A673 (cell line): ENCODE results near the gene TNS3. TPM values are rescaled to one million over a fixed set of nuclear protein-coding genes. Genes with fewer than 3 reads are reported as not detected.

Experiments
- BruUV-seq: library from RNA; stranded (reverse); fragments of 400-500 nt; replicated peaks from 2 replicates; lab custom pipeline; 2021; lab: Mats Ljungman, UMichigan
- CTCF ChIA-PET: fragments of 300-600 bp; sonication (Branson Sonifier 250); formaldehyde crosslinking; loops from one replicate; lab custom pipeline; 2022; ENCODE audit warnings: antibody characterized with exemption; lab: Charles Lee
- POLR2A ChIA-PET: fragments of 300-600 bp; sonication (Branson Sonifier 250); formaldehyde crosslinking; loops from one replicate; lab custom pipeline; 2022; ENCODE audit warnings: antibody characterized with exemption; ENCODE audit not compliant: low non-redundant PET; lab: Charles Lee
- DNase-seq: peaks from one replicate; pipeline ENCODE4 v3.0.0-alpha.2; 2015; ENCODE audit warnings: low spot score
- H3K27ac ChIP-seq: fragments of 200-600 bp; sonication (generic); 2 replicates; pipeline ENCODE4 v1.5.1; 2016; ENCODE audit warnings: mixed run types, low read depth, mild to moderate bottlenecking, mixed read lengths, antibody characterized with exemption, low read length; ENCODE audit not compliant: poor library complexity, severe bottlenecking
- H3K27me3 ChIP-seq: fragments of 200-600 bp; sonication (generic); replicated peaks from 2 replicates; pipeline ENCODE4 v1.6.1; 2017; ENCODE audit warnings: mixed run types, low read depth, mild to moderate bottlenecking, mixed read lengths, antibody characterized with exemption, low read length; ENCODE audit not compliant: insufficient read depth, poor library complexity
- H3K36me3 ChIP-seq: fragments of 200-600 bp; sonication (generic); 2 replicates; pipeline ENCODE4 v1.6.1; 2016; ENCODE audit warnings: mixed run types, mild to moderate bottlenecking, mixed read lengths, antibody characterized with exemption, low read length; ENCODE audit not compliant: insufficient read depth, poor library complexity, severe bottlenecking
- H3K4me1 ChIP-seq: fragments of 200-600 bp; sonication (generic); 2 replicates; pipeline ENCODE4 v1.6.1; 2017; ENCODE audit warnings: mixed run types, mild to moderate bottlenecking, mixed read lengths, antibody characterized with exemption, low read length; ENCODE audit not compliant: insufficient read depth, poor library complexity, severe bottlenecking
- H3K4me3 ChIP-seq: fragments of 200-600 bp; sonication (generic); 2 replicates; pipeline ENCODE4 v1.5.1; 2016; ENCODE audit warnings: low read depth, mixed run types, mild to moderate bottlenecking, mixed read lengths, low read length; ENCODE audit not compliant: poor library complexity, severe bottlenecking
- H3K9me3 ChIP-seq: fragments of 200-600 bp; sonication (generic); 2 replicates; pipeline ENCODE4 v1.6.1; 2016; ENCODE audit warnings: mixed run types, low read depth, mild to moderate bottlenecking, mixed read lengths, antibody characterized with exemption, low read length; ENCODE audit not compliant: poor library complexity, severe bottlenecking
- EZH2 ChIP-seq: fragments of 200-600 bp; sonication (generic); IDR thresholded peaks from 2 replicates; pipeline ENCODE4 v1.6.1; 2017; ENCODE audit warnings: borderline replicate concordance, low read depth, mild to moderate bottlenecking, mixed read lengths, antibody characterized with exemption, low read length; ENCODE audit not compliant: poor library complexity, severe bottlenecking
- intact Hi-C: fragments of 100-400 bp; cut with micrococcal nuclease; formaldehyde crosslinking; loops from one replicate; pipeline ENCODE4 v1.10.0; 2022; ENCODE audit not compliant: unreplicated experiment
- total RNA-seq: library from RNA; stranded (reverse); gene quantifications from 2 replicates; pipeline ENCODE4 v1.2.3, GENCODE V29; 2021
- TF ChIP-seq, protein P1 (sequence below): fragments of 300-800, 200-600 bp; sonication (generic); conservative IDR thresholded peaks from 2 replicates; pipeline ENCODE4 v1.5.1; 2017; ENCODE audit warnings: low read depth, mild to moderate bottlenecking, antibody characterized with exemption, low read length, moderate library complexity, mixed read lengths

Gene TNS3
- total RNA-seq, 1 experiment from 2014 or later, result not detected

DNA sequence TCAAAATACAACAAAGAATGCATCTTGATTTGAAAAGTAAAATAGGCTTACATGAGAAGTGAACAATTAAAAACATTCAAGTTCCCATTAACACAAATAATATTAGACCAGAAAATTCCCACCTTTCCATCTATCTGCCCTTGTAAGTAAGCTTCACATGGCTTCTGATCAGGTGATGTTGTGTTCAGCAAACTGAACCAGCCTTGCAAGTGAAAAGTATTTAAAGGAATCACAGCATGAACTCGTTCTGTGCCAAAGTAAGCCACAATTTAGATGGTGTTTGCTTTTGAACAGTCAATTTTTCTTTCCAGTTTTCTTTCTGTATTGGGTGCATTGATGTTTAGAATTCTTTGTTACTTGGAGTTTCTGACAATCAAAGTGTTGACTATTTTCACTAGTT, 347.9 kb downstream of the TNS3 start:
- no peaks in the 10 kb centered on the region for H3K4me1 ChIP-seq
- POLR2A ChIA-PET, result no interaction called here
- H3K27ac ChIP-seq, result no peak overlapping the region
- no peak for DNase-seq
- no peak for TF ChIP-seq EZH2
- TF ChIP-seq, protein P1, sequence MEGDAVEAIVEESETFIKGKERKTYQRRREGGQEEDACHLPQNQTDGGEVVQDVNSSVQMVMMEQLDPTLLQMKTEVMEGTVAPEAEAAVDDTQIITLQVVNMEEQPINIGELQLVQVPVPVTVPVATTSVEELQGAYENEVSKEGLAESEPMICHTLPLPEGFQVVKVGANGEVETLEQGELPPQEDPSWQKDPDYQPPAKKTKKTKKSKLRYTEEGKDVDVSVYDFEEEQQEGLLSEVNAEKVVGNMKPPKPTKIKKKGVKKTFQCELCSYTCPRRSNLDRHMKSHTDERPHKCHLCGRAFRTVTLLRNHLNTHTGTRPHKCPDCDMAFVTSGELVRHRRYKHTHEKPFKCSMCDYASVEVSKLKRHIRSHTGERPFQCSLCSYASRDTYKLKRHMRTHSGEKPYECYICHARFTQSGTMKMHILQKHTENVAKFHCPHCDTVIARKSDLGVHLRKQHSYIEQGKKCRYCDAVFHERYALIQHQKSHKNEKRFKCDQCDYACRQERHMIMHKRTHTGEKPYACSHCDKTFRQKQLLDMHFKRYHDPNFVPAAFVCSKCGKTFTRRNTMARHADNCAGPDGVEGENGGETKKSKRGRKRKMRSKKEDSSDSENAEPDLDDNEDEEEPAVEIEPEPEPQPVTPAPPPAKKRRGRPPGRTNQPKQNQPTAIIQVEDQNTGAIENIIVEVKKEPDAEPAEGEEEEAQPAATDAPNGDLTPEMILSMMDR, result no peak
- intact Hi-C loops, result no loop called here
- CTCF ChIA-PET, result no interaction called here
- no peaks in the 10 kb centered on the region for H3K36me3 ChIP-seq
- no peaks in the 10 kb centered on the region for H3K9me3 ChIP-seq
- no TSS peak for BruUV-seq
- peaks cover 17% of the 10 kb centered on the region for H3K27me3 ChIP-seq
- no peak overlapping the region for H3K4me3 ChIP-seq

DNA sequence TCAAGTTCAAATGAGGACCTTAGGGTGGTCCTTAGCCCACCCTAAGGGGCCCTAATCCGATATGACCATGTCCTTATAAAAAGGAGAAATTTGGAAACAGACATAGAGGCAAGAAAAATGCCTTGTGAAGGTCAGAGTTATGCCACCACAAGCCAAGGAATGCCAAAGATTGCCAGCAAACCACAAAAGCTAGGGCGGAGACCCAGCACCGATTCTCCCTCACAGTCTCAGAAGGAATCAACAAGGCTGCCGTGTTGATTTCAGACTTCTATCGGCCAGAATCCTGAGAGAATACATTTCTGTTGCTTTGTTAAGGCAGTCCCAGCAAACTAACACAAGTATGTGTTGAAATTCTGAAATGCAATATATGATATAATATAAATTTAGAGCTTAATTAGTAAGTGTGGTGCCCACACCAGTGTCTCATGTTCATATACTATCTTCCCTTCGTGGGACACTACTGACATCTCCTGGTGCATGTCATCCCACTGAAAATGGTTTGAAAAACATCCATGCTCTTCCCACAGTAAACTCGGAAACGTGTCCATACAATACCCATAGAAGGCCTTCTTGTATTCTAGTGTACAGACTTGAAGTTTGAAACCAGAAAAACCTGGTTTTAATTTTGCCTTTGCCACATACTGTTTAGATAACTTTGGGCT, 349.0 kb downstream of the TNS3 start:
- BruUV-seq, result no TSS peak
- TF ChIP-seq, protein P1, result no peak
- TF ChIP-seq EZH2, result no peak
- H3K36me3 ChIP-seq, result no peaks in the 10 kb centered on the region
- no peaks in the 10 kb centered on the region for H3K4me1 ChIP-seq
- DNase-seq, result no peak
- no peaks in the 10 kb centered on the region for H3K9me3 ChIP-seq
- no peak overlapping the region for H3K4me3 ChIP-seq
- intact Hi-C loops, result no loop called here
- ChIA-PET CTCF (no interaction called here), POLR2A (no interaction called here)
- peaks cover 9% of the 10 kb centered on the region for H3K27me3 ChIP-seq
- H3K27ac ChIP-seq, result no peak overlapping the region

DNA sequence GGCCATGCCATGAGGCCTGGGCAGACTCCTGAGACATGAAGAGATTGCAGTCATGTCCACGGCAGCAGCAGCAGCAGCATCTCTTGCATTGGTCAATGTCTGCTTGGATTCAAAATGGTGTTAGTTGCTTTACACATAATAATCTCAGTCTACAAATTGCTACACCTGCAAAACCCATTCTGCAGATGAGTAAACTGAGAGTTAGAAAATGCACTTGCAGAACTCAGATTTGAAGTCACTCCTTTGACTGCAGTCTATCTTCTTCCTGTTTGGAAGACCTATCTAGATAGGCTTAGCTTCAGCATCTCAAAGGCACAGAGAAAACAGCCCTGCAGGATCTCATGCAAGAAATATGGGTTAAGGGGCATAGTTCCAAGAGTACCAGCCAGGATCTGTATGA, 350.3 kb downstream of the TNS3 start:
- CTCF ChIA-PET, result no interaction called here
- Histone ChIP-seq H3K27me3 (no peaks in the 10 kb centered on the region), H3K9me3 (no peaks in the 10 kb centered on the region), H3K36me3 (no peaks in the 10 kb centered on the region), H3K27ac (no peak overlapping the region), H3K4me3 (no peak overlapping the region), H3K4me1 (no peaks in the 10 kb centered on the region)
- intact Hi-C loops, result no loop called here
- BruUV-seq, result no TSS peak
- TF ChIP-seq EZH2, result no peak
- POLR2A ChIA-PET, result no interaction called here
- no peak for DNase-seq

DNA sequence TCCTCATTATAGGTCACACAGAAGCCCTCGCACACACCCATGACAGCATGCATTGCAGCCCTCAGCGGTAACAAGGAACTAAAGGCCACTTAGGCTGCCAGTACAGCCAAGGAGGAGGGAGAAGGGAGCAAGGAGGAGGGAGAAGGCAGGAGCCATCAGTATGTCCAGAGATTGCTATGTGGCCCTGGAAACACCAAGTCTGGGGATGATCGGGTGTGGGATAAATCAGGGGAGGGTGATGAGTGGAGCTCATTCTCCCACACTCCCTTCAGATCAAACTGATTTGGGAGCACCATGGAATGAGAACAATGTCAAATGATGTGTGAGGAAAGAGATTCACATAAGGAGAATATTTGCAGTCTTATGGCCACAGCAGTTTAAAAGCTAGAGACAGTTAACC, 350.9 kb downstream of the TNS3 start:
- no peak for TF ChIP-seq EZH2
- TF ChIP-seq, protein P1, result no peak
- intact Hi-C loops, result no loop called here
- BruUV-seq, result no TSS peak
- Histone ChIP-seq H3K4me1 (no peaks in the 10 kb centered on the region), H3K27ac (no peak overlapping the region), H3K27me3 (peaks cover 3% of the 10 kb centered on the region), H3K9me3 (no peaks in the 10 kb centered on the region), H3K4me3 (no peak overlapping the region), H3K36me3 (no peaks in the 10 kb centered on the region)
- CTCF ChIA-PET, result no interaction called here
- DNase-seq, result no peak
- POLR2A ChIA-PET, result no interaction called here
